ENCODE data around the gene VIL1. TPM values are rescaled to one million over a fixed set of nuclear protein-coding genes. Genes with fewer than 3 reads are reported as not detected.

Gene VIL1
- not detected in 2 replicates for total RNA-seq (2021)
- Bru-seq, nascent RNA, result percentile 5 among the genes with signal in this experiment
- percentile 15 among the genes with signal in this experiment for BruChase-seq, experiment 1, labeled RNA remaining after a 2-hour chase
- percentile 14 among the genes with signal in this experiment for BruChase-seq, experiment 2, labeled RNA remaining after a 6-hour chase
- long read RNA-seq, result 0 reads

- Histone ChIP-seq H3K9me3 (ENCODE audit: low read depth, low read length, poor library complexity, severe bottlenecking) (no peaks in the 10 kb centered on the region), H3K4me3 (ENCODE audit: low read depth, low read length, poor library complexity, severe bottlenecking) (no peak within 1 kb of the TSS), H3K27ac (ENCODE audit: low read depth, low read length, poor library complexity, severe bottlenecking) (no peak within 1 kb of the TSS), H3K36me3 (ENCODE audit: insufficient read depth, low read length, poor library complexity, severe bottlenecking) (no peaks in the 10 kb centered on the region), H3K4me1 (ENCODE audit: insufficient read depth, low read length, poor library complexity, severe bottlenecking) (no peaks in the 10 kb centered on the region), H3K27me3 (replicated peaks; ENCODE audit: insufficient read depth, low read depth, low read length, poor library complexity) (no peaks in the 10 kb centered on the region)
- TF ChIP-seq CTCF (conservative IDR thresholded peaks at IDR 0.05; ENCODE audit: low read depth, low read length) (no peak), EZH2 (IDR thresholded peaks at IDR 0.05; ENCODE audit: borderline replicate concordance, low read depth, low read length, poor library complexity, severe bottlenecking) (no peak)
- intact Hi-C loops (cut with micrococcal nuclease; ENCODE audit: unreplicated experiment), result no loop called here
- POLR2A ChIA-PET (ENCODE audit: low non-redundant PET), result no interaction called here
- CTCF ChIA-PET, result no interaction called here
- no peak for DNase-seq (ENCODE audit: low spot score)
- BruUV-seq (replicated peaks), result no TSS peak
These were observed at the start of gene VIL1 for GRCh38 chr2:218418717-218419458. Gene VIL1 (plus strand): TSS chr2:218419123. CDS start chr2:218423779, 4,656 bp downstream.

- CTCF ChIA-PET, result no interaction called here
- BruUV-seq (replicated peaks), result no TSS peak
- TF ChIP-seq CTCF (conservative IDR thresholded peaks at IDR 0.05; ENCODE audit: low read depth, low read length) (no peak), EZH2 (IDR thresholded peaks at IDR 0.05; ENCODE audit: borderline replicate concordance, low read depth, low read length, poor library complexity, severe bottlenecking) (no peak)
- DNase-seq (ENCODE audit: low spot score), result no peak
- Histone ChIP-seq H3K27me3 (replicated peaks; ENCODE audit: insufficient read depth, low read depth, low read length, poor library complexity) (no peaks in the 10 kb centered on the region), H3K9me3 (ENCODE audit: low read depth, low read length, poor library complexity, severe bottlenecking) (no peaks in the 10 kb centered on the region), H3K4me1 (ENCODE audit: insufficient read depth, low read length, poor library complexity, severe bottlenecking) (no peaks in the 10 kb centered on the region), H3K4me3 (ENCODE audit: low read depth, low read length, poor library complexity, severe bottlenecking) (no peak overlapping the region), H3K27ac (ENCODE audit: low read depth, low read length, poor library complexity, severe bottlenecking) (no peak overlapping the region), H3K36me3 (ENCODE audit: insufficient read depth, low read length, poor library complexity, severe bottlenecking) (no peaks in the 10 kb centered on the region)
- POLR2A ChIA-PET (ENCODE audit: low non-redundant PET), result no interaction called here
- intact Hi-C loops (cut with micrococcal nuclease; ENCODE audit: unreplicated experiment), result no loop called here
These were observed 49.6 kb upstream of the VIL1 start for GRCh38 chr2:218369330-218369729.

GRCh38 chr2:218370410-218371063 is 48.4 kb upstream of the VIL1 start:
- BruUV-seq (replicated peaks), result no TSS peak
- Histone ChIP-seq H3K27ac (ENCODE audit: low read depth, low read length, poor library complexity, severe bottlenecking) (no peak overlapping the region), H3K9me3 (ENCODE audit: low read depth, low read length, poor library complexity, severe bottlenecking) (no peaks in the 10 kb centered on the region), H3K36me3 (ENCODE audit: insufficient read depth, low read length, poor library complexity, severe bottlenecking) (no peaks in the 10 kb centered on the region), H3K4me3 (ENCODE audit: low read depth, low read length, poor library complexity, severe bottlenecking) (no peak overlapping the region), H3K4me1 (ENCODE audit: insufficient read depth, low read length, poor library complexity, severe bottlenecking) (no peaks in the 10 kb centered on the region), H3K27me3 (replicated peaks; ENCODE audit: insufficient read depth, low read depth, low read length, poor library complexity) (no peaks in the 10 kb centered on the region)
- no peak for TF ChIP-seq CTCF (conservative IDR thresholded peaks at IDR 0.05; ENCODE audit: low read depth, low read length)
- TF ChIP-seq EZH2 (IDR thresholded peaks at IDR 0.05; ENCODE audit: borderline replicate concordance, low read depth, low read length, poor library complexity, severe bottlenecking), result no peak
- ChIA-PET CTCF (no interaction called here), POLR2A (ENCODE audit: low non-redundant PET) (no interaction called here)
- intact Hi-C loops (cut with micrococcal nuclease; ENCODE audit: unreplicated experiment), result no loop called here
- no peak for DNase-seq (ENCODE audit: low spot score)
